Cardiac muscle cell (in vitro differentiated cells and primary cell): ENCODE data around the gene ECM2. TPM values are rescaled to one million over a fixed set of nuclear protein-coding genes. Genes with fewer than 3 reads are reported as not detected.

Source experiments
- DNase-seq, 2 donors: peaks; one replicate each; pipeline versions ENCODE4 v3.0.0 to v3.0.0-alpha.2; 2010 to 2017; ENCODE audit warnings: low read depth in 1 of 2, low spot score in 1 of 2
- H3K27ac ChIP-seq: fragments of 200-600 bp; sonication (generic); 2 replicates; pipeline ENCODE4 v1.5.1; 2016
- H3K27me3 ChIP-seq: fragments of 200-600 bp; sonication (generic); 2 replicates; pipeline ENCODE4 v1.6.0; 2016; ENCODE audit warnings: control low read depth
- H3K36me3 ChIP-seq: fragments of 200-600 bp; sonication (generic); 2 replicates; pipeline ENCODE4 v1.5.1; 2016; ENCODE audit warnings: control low read depth
- H3K4me1 ChIP-seq: fragments of 200-600 bp; sonication (generic); 2 replicates; pipeline ENCODE4 v1.8.1; 2017; ENCODE audit warnings: low read depth, mild to moderate bottlenecking, mixed run types
- H3K4me3 ChIP-seq: fragments of 200-600 bp; sonication (generic); 2 replicates; pipeline ENCODE4 v1.5.1; 2016; ENCODE audit warnings: mild to moderate bottlenecking
- H3K9me3 ChIP-seq: fragments of 200-600 bp; sonication (generic); 2 replicates; pipeline ENCODE4 v1.5.1; 2017; ENCODE audit warnings: low read depth, mild to moderate bottlenecking, control low read depth
- CTCF ChIP-seq: IDR thresholded peaks from 2 replicates; pipeline ENCODE4 v1.5.1; 2012; ENCODE audit warnings: low read depth, mild to moderate bottlenecking, low read length
- polyA plus RNA-seq: library from polyadenylated mRNA; unstranded; fragments of >200 nt; fragmentation: Nextera tagmentation; extraction: Ambion mirVana; gene quantifications from 2 replicates; pipeline ENCODE4 v1.2.1, GENCODE V29; 2016
- total RNA-seq: library from RNA; depleted of rRNA; stranded (reverse); fragments of >200 nt; gene quantifications from 2 replicates; pipeline ENCODE4 v1.2.3, GENCODE V29; 2016

Gene ECM2
- total and polyA plus RNA-seq, 2 experiments from 2014 or later, result not detected

DNA sequence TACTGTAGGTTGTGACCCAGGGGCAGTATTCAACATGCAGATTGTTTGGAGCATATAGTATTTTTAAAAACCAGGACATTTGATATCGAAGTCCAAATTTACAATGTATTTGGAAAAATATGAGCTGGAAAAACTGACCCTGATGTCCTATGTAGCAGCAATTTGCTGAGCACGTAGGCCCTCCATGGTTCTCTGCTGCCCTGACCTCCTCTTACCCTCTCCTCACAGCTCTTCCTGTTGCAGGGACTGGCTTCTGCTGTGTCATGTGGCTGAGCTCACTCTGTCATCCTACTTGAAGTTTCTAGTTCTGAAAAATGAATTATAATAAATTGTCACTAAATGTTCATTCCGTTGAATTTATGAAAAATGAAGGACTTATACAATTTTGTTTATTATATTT, 49.4 kb downstream of the ECM2 start:
- Histone ChIP-seq H3K4me1 (no peaks in the 10 kb centered on the region), H3K4me3 (no peak overlapping the region), H3K36me3 (no peaks in the 10 kb centered on the region), H3K27me3 (no peaks in the 10 kb centered on the region), H3K9me3 (no peaks in the 10 kb centered on the region), H3K27ac (no peak overlapping the region)
- DNase-seq, result no peak
- TF ChIP-seq CTCF, result no peak

- Histone ChIP-seq H3K9me3 (no peaks in the 10 kb centered on the region), H3K27me3 (no peaks in the 10 kb centered on the region), H3K36me3 (no peaks in the 10 kb centered on the region), H3K4me3 (no peak overlapping the region), H3K4me1 (peaks cover 8% of the 10 kb centered on the region), H3K27ac (peak overlapping the region; percentile 35)
- no peak for TF ChIP-seq CTCF
- peak in 1 of 2 donors; percentile 10 for DNase-seq
These were observed 51.2 kb downstream of the ECM2 start for GRCh38 chr9:92484563-92484962.

- Histone ChIP-seq H3K27me3 (no peaks in the 10 kb centered on the region), H3K27ac (no peak overlapping the region), H3K36me3 (no peaks in the 10 kb centered on the region), H3K4me1 (peaks cover 8% of the 10 kb centered on the region), H3K9me3 (no peaks in the 10 kb centered on the region), H3K4me3 (no peak overlapping the region)
- no peak for TF ChIP-seq CTCF
- peak in 1 of 2 donors; percentile 16 for DNase-seq
These were observed 51.9 kb downstream of the ECM2 start for GRCh38 chr9:92483627-92484545.

GRCh38 chr9:92482805-92483204, 53.0 kb downstream of the ECM2 start:
- no peaks in the 10 kb centered on the region for H3K27me3 ChIP-seq
- no peaks in the 10 kb centered on the region for H3K36me3 ChIP-seq
- peaks cover 8% of the 10 kb centered on the region for H3K4me1 ChIP-seq
- H3K27ac ChIP-seq, result no peak overlapping the region
- H3K9me3 ChIP-seq, result no peaks in the 10 kb centered on the region
- no peak overlapping the region for H3K4me3 ChIP-seq
- no peak for DNase-seq
- no peak for TF ChIP-seq CTCF

GRCh38 chr9:92482329-92482728, 53.5 kb downstream of the ECM2 start, which contains the start of gene ASPN:
Gene ASPN (minus strand): TSS chr9:92482506.
- Histone ChIP-seq H3K4me3 (no peak within 1 kb of the TSS), H3K27ac (no peak within 1 kb of the TSS), H3K4me1 (peaks cover 8% of the 10 kb centered on the region), H3K27me3 (no peaks in the 10 kb centered on the region), H3K9me3 (no peaks in the 10 kb centered on the region), H3K36me3 (no peaks in the 10 kb centered on the region)
- TF ChIP-seq CTCF, result no peak
- DNase-seq, result peak in 1 of 2 donors; percentile 86
